Trophoblast cell (in vitro differentiated cells and primary cell): Measurements from ENCODE around the gene KANSL3.

Source experiments
- DNase-seq, 2 donors: peaks; one replicate each; pipeline ENCODE4 v3.0.0-alpha.2; 2016
- H2AFZ ChIP-seq: 2 replicates; pipeline ENCODE4 v1.6.1; 2013; ENCODE audit warnings: low read length, moderate library complexity, mild to moderate bottlenecking; ENCODE audit not compliant: insufficient read depth, poor library complexity
- H2AK5ac ChIP-seq: 2 replicates; pipeline ENCODE4 v1.6.1; 2013; ENCODE audit warnings: mild to moderate bottlenecking, low read length
- H2BK120ac ChIP-seq: 2 replicates; pipeline ENCODE4 v1.6.1; 2013; ENCODE audit warnings: low read length, mild to moderate bottlenecking, moderate library complexity; ENCODE audit not compliant: insufficient read depth, poor library complexity
- H2BK12ac ChIP-seq: 2 replicates; pipeline ENCODE4 v1.6.1; 2013; ENCODE audit warnings: mild to moderate bottlenecking, low read length, moderate library complexity
- H2BK5ac ChIP-seq: 2 replicates; pipeline ENCODE4 v1.6.1; 2013; ENCODE audit warnings: low read length, low read depth, moderate library complexity, mild to moderate bottlenecking; ENCODE audit not compliant: poor library complexity
- H3K14ac ChIP-seq: 2 replicates; pipeline ENCODE4 v1.6.1; 2013; ENCODE audit warnings: mild to moderate bottlenecking, low read length
- H3K18ac ChIP-seq: 2 replicates; pipeline ENCODE4 v1.6.1; 2013; ENCODE audit warnings: mild to moderate bottlenecking, low read length
- H3K23ac ChIP-seq: 2 replicates; pipeline ENCODE4 v1.6.1; 2013; ENCODE audit warnings: low read length
- H3K27ac ChIP-seq: 2 replicates; pipeline ENCODE4 v1.5.1; 2013; ENCODE audit warnings: low read depth, mild to moderate bottlenecking, inconsistent platforms, low read length, moderate library complexity
- H3K27me3 ChIP-seq: 2 replicates; pipeline ENCODE4 v1.6.1; 2013; ENCODE audit warnings: inconsistent platforms, mild to moderate bottlenecking, low read length, moderate library complexity; ENCODE audit not compliant: insufficient read depth
- H3K36me3 ChIP-seq, 2 experiments: 1 replicate in 1 of 2; 2 replicates in 1 of 2; pipeline ENCODE4 v1.6.1; 2013; ENCODE audit warnings: low read length in 2 of 2, mild to moderate bottlenecking in 2 of 2, moderate library complexity in 1 of 2; ENCODE audit not compliant: insufficient read depth in 2 of 2, control insufficient read depth in 1 of 2
- H3K4ac ChIP-seq: 2 replicates; pipeline ENCODE4 v1.6.1; 2013; ENCODE audit warnings: low read depth, mild to moderate bottlenecking, low read length, moderate library complexity
- H3K4me1 ChIP-seq, 2 experiments: 1 replicate in 1 of 2; 2 replicates in 1 of 2; pipeline ENCODE4 v1.6.1; 2013; ENCODE audit warnings: low read length in 2 of 2, mild to moderate bottlenecking in 2 of 2, moderate library complexity in 1 of 2; ENCODE audit not compliant: insufficient read depth in 2 of 2, control insufficient read depth in 1 of 2
- H3K4me2 ChIP-seq: 2 replicates; pipeline ENCODE4 v1.6.1; 2013; ENCODE audit warnings: inconsistent platforms, mild to moderate bottlenecking, low read length, moderate library complexity
- H3K4me3 ChIP-seq: 2 replicates; pipeline ENCODE4 v1.5.1; 2013; ENCODE audit warnings: mild to moderate bottlenecking, low read depth, low read length, inconsistent platforms
- H3K79me1 ChIP-seq: one replicate; pipeline ENCODE4 v1.6.1; 2013; ENCODE audit warnings: low read length
- H3K79me2 ChIP-seq: 2 replicates; pipeline ENCODE4 v1.6.1; 2013; ENCODE audit warnings: low read length, mild to moderate bottlenecking; ENCODE audit not compliant: control insufficient read depth, insufficient read depth, poor library complexity
- H3K9ac ChIP-seq: 2 replicates; pipeline ENCODE4 v1.6.1; 2013; ENCODE audit warnings: mild to moderate bottlenecking, low read length
- H3K9me3 ChIP-seq: 2 replicates; pipeline ENCODE4 v1.6.1; 2013; ENCODE audit warnings: low read depth, mild to moderate bottlenecking, control low read depth, inconsistent platforms, low read length; ENCODE audit not compliant: insufficient read depth
- H4K12ac ChIP-seq: 2 replicates; pipeline ENCODE4 v1.6.1; 2013; ENCODE audit warnings: low read depth, mild to moderate bottlenecking, low read length, moderate library complexity
- H4K8ac ChIP-seq: 2 replicates; pipeline ENCODE4 v1.6.1; 2013; ENCODE audit warnings: low read depth, mild to moderate bottlenecking, low read length, moderate library complexity
- H4K91ac ChIP-seq: one replicate; pipeline ENCODE4 v1.6.1; 2013; ENCODE audit warnings: low read depth, mild to moderate bottlenecking, low read length, moderate library complexity
- WGBS: extraction: QIAGEN DNeasy Blood & Tissue Kit; methylation state at CpG from one replicate; pipeline ENCODE4 v1.1.7; 2013; ENCODE audit warnings: missing lambda C conversion rate; ENCODE audit not compliant: insufficient read length, insufficient coverage; ENCODE audit errors: extremely low coverage; 5-methylcytosine and 5-hydroxymethylcytosine counted together

KANSL3 gene

GRCh38 chr2:96631804-96632435 is 6.2 kb downstream of the KANSL3 start:
- Histone ChIP-seq H2AK5ac (no peak overlapping the region), H3K79me1 (no peaks in the 10 kb centered on the region), H2BK12ac (no peak overlapping the region), H4K8ac (no peak overlapping the region), H3K23ac (no peak overlapping the region), H3K27ac (no peak overlapping the region), H3K4ac (no peak overlapping the region), H2BK120ac (no peak overlapping the region), H4K12ac (no peak overlapping the region), H3K9ac (no peak overlapping the region), H3K79me2 (peaks cover 2% of the 10 kb centered on the region), H3K9me3 (no peaks in the 10 kb centered on the region), H4K91ac (no peak overlapping the region), H3K4me3 (no peak overlapping the region), H3K27me3 (no peaks in the 10 kb centered on the region), H3K18ac (no peak overlapping the region), H3K4me2 (no peak overlapping the region), H3K4me1 (peaks cover 3% of the 10 kb centered on the region in 2 experiments), H2AFZ (no peak overlapping the region), H2BK5ac (no peak overlapping the region), H3K14ac (no peak overlapping the region), H3K36me3 (peaks cover 5 to 21% of the 10 kb centered on the region in 2 experiments)
- no CpG with 5 or more reads among the region's 4 CpGs for WGBS
- peak in 1 of 2 donors; percentile 47 for DNase-seq

- Histone ChIP-seq H2AFZ (no peak overlapping the region), H3K27me3 (no peaks in the 10 kb centered on the region), H3K4me2 (no peak overlapping the region), H2BK5ac (no peak overlapping the region), H3K18ac (no peak overlapping the region), H3K79me2 (no peaks in the 10 kb centered on the region), H4K91ac (no peak overlapping the region), H3K14ac (no peak overlapping the region), H3K27ac (no peak overlapping the region), H3K4me1 (no peaks in the 10 kb centered on the region), H4K8ac (no peak overlapping the region), H3K23ac (no peak overlapping the region), H3K9me3 (no peaks in the 10 kb centered on the region), H3K36me3 (peaks cover 5 to 14% of the 10 kb centered on the region in 2 experiments), H2BK12ac (no peak overlapping the region), H2BK120ac (no peak overlapping the region), H2AK5ac (no peak overlapping the region), H3K4me3 (no peak overlapping the region), H3K9ac (no peak overlapping the region), H4K12ac (no peak overlapping the region), H3K79me1 (no peaks in the 10 kb centered on the region), H3K4ac (no peak overlapping the region)
- WGBS, result no CpG with 5 or more reads among the region's 2 CpGs
- DNase-seq, result peak in 1 of 2 donors; percentile 22
Observed at GRCh38 chr2:96626553-96626942, 11.6 kb downstream of the KANSL3 start.

- Histone ChIP-seq H3K4me1 (no peaks in the 10 kb centered on the region), H4K12ac (no peak overlapping the region), H3K9ac (no peak overlapping the region), H3K27ac (no peak overlapping the region), H3K79me2 (no peaks in the 10 kb centered on the region), H3K23ac (no peak overlapping the region), H2BK120ac (no peak overlapping the region), H3K18ac (no peak overlapping the region), H3K27me3 (no peaks in the 10 kb centered on the region), H3K79me1 (no peaks in the 10 kb centered on the region), H2BK12ac (no peak overlapping the region), H3K9me3 (no peaks in the 10 kb centered on the region), H2AFZ (no peak overlapping the region), H4K91ac (no peak overlapping the region), H3K36me3 (peaks cover 2 to 9% of the 10 kb centered on the region in 2 experiments), H3K14ac (no peak overlapping the region), H2BK5ac (no peak overlapping the region), H4K8ac (no peak overlapping the region), H3K4ac (no peak overlapping the region), H3K4me3 (no peak overlapping the region), H2AK5ac (no peak overlapping the region), H3K4me2 (no peak overlapping the region)
- WGBS, result no CpG with 5 or more reads among the region's 5 CpGs
- peak in 1 of 2 donors; percentile 38 for DNase-seq
Observed at GRCh38 chr2:96625571-96626552, 12.2 kb downstream of the KANSL3 start.

- Histone ChIP-seq H3K4ac (no peak overlapping the region), H3K79me2 (no peaks in the 10 kb centered on the region), H3K4me3 (no peak overlapping the region), H2BK12ac (no peak overlapping the region), H3K14ac (no peak overlapping the region), H4K8ac (no peak overlapping the region), H3K27me3 (no peaks in the 10 kb centered on the region), H3K9me3 (no peaks in the 10 kb centered on the region), H4K12ac (no peak overlapping the region), H3K79me1 (no peaks in the 10 kb centered on the region), H3K27ac (no peak overlapping the region), H3K23ac (no peak overlapping the region), H3K4me1 (no peaks in the 10 kb centered on the region), H2BK120ac (no peak overlapping the region), H3K36me3 (peaks cover 9 to 13% of the 10 kb centered on the region in 2 experiments), H2AK5ac (no peak overlapping the region), H2AFZ (no peak overlapping the region), H3K4me2 (no peak overlapping the region), H2BK5ac (no peak overlapping the region), H3K18ac (no peak overlapping the region), H3K9ac (no peak overlapping the region), H4K91ac (no peak overlapping the region)
- peak in 1 of 2 donors; percentile 31 for DNase-seq
- no CpG with 5 or more reads among the region's 3 CpGs for WGBS
Observed at GRCh38 chr2:96623116-96623515, 15.0 kb downstream of the KANSL3 start.
